ENCODE data around the gene HOXC4. TPM values are rescaled to one million over a fixed set of nuclear protein-coding genes. Genes with fewer than 3 reads are reported as not detected.
"Not testable (repeated sequence)": the region's sequence is repeated elsewhere in the genome, so short reads cannot be mapped to it uniquely, and the experiment has no call there.

Gene HOXC4
- total RNA-seq, 1 experiment from 2014 or later: 4.7 TPM

DNA sequence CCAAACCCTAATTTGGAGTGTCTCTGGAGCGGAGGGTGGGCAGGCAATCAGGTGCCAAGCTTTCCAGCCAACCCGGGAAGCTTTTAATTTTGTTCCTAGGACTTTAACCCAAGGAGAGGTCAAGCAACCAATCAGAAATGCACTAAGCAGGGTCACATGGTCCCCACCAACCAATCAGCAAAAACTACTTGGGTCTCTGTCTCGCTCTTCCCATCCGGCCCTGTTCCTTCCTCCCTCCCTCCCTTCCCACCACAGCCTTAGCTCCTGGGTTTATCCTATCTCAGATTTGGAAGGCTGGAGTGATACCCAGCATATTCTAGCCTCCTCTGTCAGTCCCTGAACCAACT, 13.5 kb upstream of the HOXC4 start:
- DNase-seq (ENCODE audit: low read depth): peak; percentile 37

GRCh38 chr12:54040648-54041047, 13.0 kb upstream of the HOXC4 start:
- no peak for DNase-seq (ENCODE audit: low read depth)

- DNase-seq (ENCODE audit: low read depth): no peak
These were observed 12.4 kb upstream of the HOXC4 start for GRCh38 chr12:54041097-54041690.

GRCh38 chr12:54042033-54042432, 11.6 kb upstream of the HOXC4 start:
- DNase-seq (ENCODE audit: low read depth): not testable (repeated sequence)

- DNase-seq (ENCODE audit: low read depth): no peak
These were observed 10.4 kb upstream of the HOXC4 start for GRCh38 chr12:54042970-54043853.

DNA sequence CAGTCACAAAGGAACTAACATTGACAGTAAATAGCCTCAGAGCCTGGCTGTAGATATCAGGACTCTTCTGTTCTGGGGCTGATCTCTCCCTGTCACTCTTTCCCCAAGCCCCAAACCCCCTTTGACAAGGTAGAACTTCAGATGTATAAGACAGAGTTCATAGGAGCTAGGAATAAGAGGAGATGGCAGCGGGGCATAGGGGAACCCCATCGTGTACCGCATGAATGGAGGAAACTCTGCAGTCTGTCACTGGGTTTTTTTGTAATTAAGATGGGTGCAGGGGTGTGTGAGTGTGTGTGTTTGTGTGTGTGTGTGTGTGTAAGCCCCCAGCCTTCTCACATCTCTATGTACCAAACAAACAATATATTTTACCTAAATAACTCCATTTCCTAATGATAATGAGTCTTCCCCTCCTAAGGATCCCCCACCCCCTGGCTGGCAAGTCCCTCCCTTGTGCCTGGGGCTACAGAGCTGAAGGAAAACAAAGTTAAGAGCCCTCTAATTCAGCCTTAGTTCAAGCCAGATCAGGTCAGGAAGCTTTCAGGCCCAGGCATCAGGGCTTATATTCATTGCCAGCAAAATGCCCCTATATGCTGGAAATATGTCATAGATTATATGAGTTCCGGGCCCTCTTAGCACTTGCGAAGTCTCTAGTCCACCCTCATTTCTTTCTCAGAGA, 9.1 kb upstream of the HOXC4 start:
- no peak for DNase-seq (ENCODE audit: low read depth)

- no peak for DNase-seq (ENCODE audit: low read depth)
These were observed 8.2 kb upstream of the HOXC4 start for GRCh38 chr12:54045401-54045800.

DNA sequence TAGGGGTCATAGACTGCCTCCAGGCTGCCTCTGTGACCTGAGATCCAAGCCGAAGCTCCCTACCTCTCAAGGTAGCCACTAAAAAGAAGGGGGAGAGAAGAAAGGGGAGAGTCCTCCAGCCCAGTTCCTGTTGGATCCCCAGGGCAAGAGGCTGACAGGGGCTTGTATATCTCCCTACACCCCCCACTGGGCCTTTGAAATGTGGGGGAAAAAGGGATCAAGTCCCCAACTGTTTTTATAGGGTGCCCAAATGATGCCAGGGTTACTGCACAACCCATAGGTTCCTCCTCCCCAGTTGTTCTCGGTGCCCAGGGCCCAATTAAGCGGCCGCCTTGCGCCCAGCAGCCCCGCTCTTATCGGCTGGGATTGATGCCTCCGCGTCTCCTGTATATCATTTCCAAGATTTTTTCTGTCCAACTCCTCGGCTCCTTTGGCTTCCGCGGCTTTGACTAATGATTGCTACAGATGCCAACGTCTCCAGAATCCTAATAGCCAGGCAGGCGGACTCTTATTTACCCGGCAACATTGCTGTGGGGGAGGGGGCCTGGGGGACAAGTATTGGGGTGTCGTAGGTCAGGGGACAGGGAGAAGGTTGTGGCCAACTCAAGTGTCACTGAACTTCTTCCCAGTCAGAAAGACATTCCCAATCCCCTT, 7.6 kb upstream of the HOXC4 start:
- no peak for DNase-seq (ENCODE audit: low read depth)

- DNase-seq (ENCODE audit: low read depth): no peak
These were observed 6.9 kb upstream of the HOXC4 start for GRCh38 chr12:54046809-54047159.

DNA sequence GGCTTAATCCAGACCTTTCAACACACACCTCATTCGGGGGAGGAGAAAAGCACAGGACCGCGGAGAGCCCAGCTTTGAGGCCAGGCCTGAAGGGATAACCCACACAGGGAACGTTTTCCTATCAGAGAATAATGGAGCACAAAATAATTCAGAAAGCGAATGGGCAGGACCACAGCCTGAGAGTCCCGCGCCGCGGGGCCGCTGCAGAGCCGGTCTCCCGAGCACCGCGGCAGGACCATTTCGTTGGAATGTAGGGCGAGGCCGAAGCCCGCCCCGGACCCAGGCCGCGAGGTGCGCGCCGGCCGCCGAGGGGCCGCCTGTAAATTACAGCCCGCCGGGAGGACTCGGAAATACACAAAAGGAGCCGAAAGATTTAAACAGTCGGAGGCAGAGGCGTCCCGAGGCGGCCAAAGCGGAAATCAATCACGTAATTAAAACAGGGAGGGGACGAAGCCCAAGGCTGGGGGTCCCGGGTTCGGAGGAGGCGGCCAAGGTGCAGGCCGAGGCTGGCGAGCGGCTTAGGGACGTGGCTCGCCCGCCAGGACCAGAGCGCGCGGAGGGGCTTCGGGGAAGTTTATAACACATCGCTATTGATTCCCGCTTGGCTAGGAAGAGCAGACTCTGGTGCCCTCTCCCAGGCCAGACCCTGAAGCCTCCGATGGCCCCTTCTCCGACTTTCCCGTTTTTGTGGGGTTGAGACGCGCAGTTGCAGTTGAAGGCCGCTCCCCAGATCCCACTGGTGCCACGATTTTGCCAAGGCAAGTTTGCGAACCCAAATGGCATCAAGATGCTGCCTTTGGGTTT, 6.3 kb upstream of the HOXC4 start:
- DNase-seq (ENCODE audit: low read depth): no peak

DNA sequence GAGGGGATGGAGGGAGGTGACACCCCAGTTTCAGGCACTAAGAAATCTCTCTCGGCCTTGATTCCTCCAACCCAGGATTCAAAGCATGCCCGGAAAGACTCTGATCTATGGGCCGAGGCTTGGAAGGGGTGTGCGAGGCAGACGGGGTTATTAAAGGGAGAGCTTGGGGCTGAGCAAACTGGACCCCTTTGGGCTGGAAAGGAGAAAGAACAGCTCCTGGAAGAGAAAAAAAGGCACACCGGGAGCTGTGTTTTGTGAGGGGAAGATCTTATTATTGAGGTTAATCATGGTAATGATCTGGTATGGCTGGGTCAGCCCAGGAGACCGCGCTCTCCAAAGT, 5.7 kb upstream of the HOXC4 start:
- no peak for DNase-seq (ENCODE audit: low read depth)

DNA sequence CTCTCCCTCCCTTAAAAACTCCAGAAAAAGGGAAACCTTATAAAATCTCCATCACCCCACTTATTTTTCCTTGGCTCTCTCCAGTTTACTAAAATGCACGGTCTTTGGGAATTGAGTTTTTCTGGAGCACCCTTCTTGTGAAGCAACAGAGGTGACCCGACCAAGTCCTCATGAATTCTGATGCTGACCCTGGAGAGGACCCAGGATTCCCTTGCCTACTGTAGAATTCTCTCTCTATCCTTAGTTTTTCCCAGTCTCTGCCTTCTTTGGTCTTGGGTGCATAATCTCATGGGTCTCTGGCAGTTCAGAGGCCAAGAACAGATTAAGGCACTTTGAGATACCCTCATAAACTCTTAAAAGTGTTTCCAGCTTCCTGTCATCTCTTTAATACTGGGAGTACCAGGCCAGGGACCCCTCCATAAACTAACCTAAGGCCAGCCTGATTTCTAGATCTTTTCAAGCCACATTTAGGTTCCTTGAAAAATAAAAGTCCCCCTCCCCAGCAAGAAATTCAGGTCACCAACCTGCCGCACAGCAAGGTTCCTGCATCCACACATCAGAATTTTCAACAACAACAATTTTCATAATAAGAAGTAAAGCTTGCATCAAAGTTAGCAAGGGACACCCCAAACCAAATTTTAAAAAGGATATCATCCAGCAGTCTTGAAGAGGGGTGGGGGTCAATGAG, 5.1 kb upstream of the HOXC4 start:
- no peak for DNase-seq (ENCODE audit: low read depth)

GRCh38 chr12:54049108-54049507, 4.5 kb upstream of the HOXC4 start:
- DNase-seq (ENCODE audit: low read depth): no peak

DNA sequence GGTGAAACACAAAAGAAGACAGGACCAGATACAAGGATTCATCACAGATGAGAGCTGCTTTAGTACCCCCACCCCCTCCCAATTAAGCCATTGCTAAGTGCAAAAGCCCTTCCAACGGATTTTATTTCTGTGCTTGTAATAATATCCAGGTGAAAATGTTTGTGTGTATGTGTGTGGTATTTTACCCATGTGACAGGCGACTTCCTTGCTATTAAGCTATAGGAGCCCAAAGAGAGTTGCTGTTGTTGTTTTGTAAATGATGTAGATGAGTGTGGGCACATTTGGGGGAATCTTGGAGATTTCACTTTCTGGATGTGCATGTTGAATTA, 3.2 kb upstream of the HOXC4 start:
- DNase-seq (ENCODE audit: low read depth): no peak

DNA sequence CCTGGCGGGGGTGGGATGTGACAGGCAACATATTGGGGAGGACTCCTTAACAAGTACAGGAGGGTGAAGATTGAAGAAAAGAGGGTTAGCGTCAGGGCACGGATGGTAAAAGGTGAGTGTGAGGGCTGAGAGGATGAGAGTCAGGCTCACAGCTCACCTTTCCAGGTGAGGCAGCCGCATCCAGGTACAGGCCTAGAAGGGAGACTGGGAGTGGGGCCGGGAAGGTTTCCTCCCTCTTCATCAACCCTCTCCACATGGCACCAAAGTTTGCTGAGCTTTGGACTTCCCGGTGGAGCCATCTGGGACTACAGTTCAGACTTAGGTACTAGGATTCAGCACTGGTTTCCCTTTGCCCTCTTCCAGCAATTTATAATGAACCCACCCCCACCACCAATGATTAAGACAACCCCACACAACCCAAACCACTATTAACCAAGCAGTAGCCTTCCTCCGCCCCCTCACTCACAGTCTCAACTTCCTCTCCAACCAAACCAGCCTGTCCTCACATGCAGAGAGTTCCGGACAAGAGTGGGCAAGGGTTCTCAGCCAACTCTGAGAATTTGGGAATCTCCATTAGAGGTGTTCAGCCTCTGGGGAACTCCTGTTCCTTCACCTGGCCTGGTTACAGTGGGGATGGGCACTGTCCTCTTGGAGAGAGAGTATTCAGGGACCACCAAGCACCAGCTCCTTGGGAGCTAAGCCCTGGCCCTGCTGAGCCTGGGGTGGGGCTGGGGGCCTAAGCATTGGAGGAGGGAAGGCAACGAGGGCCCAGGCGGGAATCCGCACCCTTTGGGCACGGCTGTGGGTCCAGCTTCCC, 2.4 kb upstream of the HOXC4 start:
- DNase-seq (ENCODE audit: low read depth): no peak

DNA sequence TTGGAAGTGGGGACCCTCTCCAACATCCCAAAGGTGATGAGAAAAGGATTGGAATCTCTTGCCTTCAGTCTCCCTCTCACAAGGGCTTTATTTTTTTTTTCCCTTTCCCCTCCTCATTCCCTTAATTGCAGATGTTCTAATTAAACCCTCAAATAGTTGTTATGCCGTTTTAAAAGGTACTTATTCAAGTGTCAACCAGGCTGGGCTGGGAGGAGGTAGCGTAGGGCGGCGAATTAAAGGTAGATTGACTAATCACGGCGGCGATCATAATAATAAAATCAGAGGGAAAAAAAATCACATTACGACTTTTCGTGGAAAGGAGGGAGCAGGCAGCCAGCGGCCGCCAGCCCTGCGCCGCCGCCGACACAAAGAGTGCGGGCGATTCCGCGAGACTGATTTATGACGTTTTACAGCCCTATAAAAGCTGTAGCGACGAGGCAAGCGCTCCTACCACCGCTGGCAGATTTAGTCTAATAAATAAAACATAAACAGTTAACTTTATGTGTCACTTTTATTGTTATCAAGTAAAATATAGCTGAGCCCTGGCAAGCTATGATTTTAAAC, 1.7 kb upstream of the HOXC4 start:
- no peak for DNase-seq (ENCODE audit: low read depth)

GRCh38 chr12:54052438-54053002, 1.1 kb upstream of the HOXC4 start:
- DNase-seq (ENCODE audit: low read depth): no peak

GRCh38 chr12:54053003-54053750, 458 bp upstream of the HOXC4 start:
- peak; percentile 68 for DNase-seq (ENCODE audit: low read depth)

- DNase-seq (ENCODE audit: low read depth): no peak
These were observed 1.1 kb downstream of the HOXC4 start for GRCh38 chr12:54054742-54055194.

Data from Daoy (cell line).